LoVo (cell line): Measurements from ENCODE around the gene EPS8.
A peak's percentile ranks its signal among the peaks of the same experiment; 100 is the strongest.

Source experiments
- DNase-seq: peaks from one replicate; pipeline ENCODE4 v3.0.0-alpha.2; 2016; ENCODE audit warnings: low spot score

EPS8 gene

DNA sequence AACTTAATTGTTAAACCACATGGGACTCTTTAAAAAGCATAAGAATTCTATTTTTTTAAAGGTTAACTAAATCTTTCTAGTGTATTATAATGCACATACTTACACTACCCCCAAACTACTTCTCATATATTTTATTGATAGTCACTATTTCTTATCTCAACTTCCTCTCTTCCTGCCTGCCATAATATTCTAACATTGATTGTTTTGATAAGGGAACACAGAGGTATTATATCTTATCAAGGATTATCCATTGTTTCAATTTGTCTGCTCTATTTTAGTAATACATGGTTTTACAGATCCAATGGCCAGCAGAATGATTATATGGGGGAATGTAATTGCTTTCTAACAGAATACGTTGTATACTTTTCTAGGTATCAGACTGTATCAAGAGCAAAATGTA lies 98.9 kb downstream of the EPS8 start:
- DNase-seq: no peak

DNA sequence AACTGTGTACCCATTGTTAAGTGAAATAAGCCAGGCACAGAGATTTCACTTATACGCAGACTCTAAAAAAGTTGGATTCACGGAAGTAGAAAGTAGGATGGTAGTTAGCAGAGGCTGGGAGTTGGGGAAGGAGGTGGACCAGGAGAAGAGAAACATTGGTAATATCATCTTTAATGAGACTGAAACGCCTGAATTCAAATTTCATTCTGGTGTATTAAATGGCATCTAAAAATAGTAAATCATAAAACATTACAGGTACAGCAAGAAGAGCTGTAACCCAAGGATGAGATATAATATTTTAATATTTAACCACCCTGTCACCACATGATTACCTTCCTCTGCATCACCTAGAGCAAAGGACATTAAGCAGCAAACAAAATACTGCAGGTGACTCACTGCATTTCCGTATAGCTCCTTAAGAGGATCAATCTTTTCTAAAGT lies 99.4 kb downstream of the EPS8 start:
- DNase-seq: peak; percentile 87

DNA sequence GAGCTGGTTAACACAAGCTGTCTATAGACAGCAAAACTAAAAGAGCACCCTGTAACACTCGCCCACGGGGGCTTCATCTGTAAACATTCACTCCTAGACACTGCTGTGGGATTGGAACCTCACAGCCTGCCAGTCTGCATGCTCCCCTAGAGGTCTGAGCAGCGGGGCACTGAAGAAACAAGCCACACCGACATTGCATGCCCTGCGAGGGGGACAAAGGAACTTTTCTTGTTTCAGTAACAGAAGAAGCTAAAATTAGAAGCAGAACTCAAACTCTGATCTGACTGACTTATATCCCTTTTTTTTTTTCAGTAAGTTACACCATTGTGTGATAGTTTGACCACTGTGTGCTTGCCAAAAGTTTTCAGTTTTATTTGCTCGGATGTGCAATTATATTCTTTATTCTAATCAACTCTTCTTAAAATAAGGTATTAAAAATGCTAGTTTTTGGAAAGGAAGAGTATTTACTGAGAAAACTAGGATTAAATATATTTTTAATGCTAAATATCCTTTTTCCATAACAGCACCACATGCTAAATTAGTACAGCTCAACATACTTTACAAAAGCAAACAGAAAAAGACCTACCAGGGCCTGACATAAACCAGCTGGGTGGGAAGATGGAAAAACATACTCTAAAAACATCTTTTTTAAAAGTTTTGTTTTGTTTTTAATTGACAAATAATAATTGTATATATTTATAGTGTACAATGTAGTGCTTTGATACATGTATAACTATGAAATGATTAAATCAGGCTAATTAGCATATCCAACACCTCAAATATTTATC lies 100.2 kb downstream of the EPS8 start:
- DNase-seq: no peak

DNA sequence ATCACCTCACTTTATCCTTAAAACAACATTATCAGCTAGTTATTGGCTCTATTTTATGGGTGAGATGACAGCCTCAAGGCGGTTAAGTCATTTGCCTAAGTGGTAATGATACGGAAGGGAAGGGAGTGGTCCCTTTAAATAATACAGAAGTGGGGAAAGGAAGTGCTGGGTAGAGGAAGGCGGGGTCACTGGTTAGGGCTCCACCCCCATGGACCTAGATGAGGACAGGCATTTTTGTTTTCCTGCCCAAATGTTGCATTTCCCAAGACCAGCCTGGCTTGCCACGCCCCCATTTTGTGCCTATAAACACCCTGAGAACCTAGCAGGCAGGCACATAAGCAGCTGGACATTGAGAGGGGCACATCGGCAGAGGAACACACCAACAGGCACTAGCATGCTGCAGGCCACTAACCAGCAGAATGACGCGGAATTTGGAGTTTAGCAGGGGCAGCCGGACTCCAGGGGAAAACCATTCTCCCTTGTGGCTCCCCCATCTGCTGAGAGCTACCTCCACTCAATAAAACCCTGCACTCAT lies 100.9 kb downstream of the EPS8 start:
- DNase-seq: peak; percentile 82

DNA sequence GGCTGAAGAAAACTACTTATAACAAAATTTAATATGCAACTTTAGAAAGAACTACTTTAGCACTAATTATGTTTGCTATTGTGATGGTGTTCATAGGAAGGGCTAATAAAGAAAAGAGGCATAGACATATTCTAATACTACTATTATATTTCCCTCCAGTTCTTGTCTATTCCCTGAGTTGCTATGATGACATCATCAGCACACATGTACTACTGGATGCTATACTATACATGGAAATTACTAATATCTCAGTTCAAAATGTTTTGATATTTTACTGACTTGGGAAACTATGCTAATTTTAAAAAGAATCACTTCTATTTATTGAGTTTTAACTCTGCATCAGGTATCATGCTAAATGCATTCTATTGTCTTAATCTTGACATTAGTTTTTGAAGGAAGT lies 101.6 kb downstream of the EPS8 start:
- no peak for DNase-seq

DNA sequence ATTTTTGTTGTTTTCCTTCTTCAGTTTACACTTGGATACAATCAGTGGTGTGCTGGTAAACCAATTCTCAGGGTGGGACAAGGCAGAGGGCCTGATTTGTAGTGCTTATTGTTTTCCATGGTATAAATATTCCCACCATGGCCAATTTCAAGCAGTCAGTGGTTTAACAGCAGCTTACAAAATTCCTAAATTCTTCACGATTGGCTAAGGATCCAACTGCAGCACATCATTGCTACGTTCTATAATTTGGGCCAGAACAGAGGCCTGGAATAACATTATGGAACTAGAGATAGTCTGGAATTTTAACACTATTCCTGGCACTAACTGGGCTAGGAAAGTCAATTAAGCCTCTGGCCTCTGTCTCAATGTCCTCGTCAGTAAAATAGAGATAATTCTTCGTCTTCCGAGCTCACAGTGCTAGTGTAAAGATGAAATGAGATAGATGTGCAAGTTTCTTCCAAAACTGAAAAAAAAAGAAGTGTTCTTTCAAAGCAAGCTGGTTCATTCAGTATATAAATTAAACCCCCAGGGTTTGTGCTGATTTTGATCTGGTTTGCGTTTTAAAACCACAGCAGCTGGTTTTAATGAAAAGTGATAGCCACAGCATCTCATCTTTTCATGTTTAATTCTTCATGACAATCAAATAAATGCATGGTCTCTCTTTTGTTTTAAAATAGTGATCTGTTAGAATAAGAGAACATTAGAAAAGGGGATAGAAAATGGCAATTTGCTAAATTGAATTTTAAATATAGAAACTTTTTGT lies 104.1 kb downstream of the EPS8 start:
- no peak for DNase-seq

DNA sequence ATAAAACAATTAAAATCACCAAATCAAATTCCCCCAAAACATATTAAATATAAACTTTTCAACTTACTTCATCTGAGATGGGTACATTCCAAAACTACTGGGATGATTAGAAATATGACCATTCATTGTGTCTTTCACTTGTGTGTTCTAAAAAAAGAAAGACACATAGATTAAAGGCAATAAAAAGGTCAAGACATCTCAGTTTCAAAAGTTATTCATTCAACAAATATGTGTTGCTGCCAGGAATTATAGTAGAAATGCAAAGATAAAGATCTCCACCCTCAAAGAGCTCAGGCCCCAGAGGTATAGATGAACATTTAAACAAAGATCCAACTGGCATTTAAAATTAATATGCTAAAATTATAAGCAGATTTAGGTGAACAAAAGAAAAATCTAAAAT lies 106.4 kb downstream of the EPS8 start:
- peak; percentile 73 for DNase-seq

DNA sequence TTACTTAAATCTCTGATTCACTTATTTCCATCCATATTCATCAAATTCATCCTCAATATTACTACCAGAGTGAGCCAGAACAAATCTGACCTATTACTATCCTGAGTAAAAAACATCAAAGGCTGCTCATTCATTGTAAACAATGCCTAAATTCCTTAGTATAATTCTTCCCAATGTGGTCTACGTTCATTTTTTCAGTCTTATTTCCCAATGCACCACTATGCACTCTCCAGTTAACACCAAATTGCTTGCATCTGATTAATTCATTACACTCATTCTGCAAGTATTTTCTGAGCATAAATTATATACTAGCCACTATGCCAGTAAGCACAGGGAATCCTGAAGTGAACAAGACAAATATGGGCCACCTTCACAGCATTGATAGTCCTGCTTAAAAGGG lies 110.0 kb downstream of the EPS8 start:
- no peak for DNase-seq

DNA sequence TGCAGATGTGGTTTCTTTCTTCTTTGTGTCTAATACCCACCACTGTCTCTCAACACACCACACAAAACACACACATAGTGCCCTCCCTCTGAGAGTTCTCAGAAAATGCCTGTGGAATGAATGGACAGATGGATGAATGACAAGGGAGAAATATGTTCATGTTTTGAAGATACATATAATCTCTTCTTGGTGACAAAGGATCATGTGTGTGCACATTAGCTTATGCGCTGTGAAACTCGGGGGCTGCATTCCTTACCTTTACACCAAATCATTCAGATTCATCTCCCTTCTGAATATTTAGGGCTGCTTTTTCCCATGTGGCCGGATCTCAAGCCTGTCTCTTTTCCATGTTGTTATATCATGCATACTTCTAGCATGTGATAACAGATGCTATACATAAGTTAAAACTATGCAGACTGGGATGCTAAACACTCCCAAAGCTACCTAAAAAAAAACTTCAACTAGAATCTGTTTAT lies 111.4 kb downstream of the EPS8 start:
- DNase-seq: no peak

DNA sequence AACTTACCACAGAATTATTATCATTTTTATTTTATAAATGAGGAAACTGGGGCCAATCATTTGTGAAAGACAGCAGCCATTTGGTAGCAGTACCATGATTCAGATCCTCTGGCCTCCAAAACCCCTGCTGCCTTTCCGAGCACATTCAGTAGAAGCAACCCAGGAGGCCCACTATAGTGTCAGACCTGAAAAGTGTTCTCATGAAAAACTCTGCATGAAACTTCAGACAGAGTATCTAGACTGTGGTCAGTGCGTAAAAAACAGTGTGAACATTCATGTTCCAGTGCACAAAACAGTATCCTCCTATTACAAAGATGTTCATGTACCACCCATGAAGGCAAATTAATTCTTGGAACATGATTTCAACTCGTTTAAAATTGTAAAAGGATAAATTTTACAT lies 112.0 kb downstream of the EPS8 start:
- no peak for DNase-seq

DNA sequence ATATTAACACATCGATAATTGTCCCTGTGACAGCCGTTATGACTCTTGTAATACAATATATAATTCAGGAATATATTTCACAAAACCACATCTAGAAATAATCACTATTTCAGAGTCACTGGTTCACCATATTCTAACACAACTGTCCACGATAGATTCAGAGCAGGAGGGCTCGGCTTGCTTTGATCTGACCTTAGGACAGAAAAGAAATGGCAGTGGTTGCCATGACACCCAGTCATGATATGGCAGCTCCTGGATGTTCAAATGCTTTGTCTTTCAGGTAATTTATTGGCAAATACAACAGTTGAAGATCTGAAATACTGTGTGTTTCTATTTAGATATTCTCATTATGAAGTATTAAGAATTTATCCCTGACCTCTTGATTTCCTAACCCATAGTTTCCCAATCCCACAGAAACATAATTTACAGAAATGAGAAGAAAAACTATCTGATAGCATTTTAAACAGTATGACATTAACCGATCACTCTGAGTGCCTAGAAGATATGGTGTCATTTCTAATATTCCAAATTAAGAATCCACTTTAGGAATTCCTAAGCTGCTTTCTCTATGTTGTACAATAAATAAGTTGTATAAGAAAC lies 116.4 kb downstream of the EPS8 start:
- DNase-seq: no peak

DNA sequence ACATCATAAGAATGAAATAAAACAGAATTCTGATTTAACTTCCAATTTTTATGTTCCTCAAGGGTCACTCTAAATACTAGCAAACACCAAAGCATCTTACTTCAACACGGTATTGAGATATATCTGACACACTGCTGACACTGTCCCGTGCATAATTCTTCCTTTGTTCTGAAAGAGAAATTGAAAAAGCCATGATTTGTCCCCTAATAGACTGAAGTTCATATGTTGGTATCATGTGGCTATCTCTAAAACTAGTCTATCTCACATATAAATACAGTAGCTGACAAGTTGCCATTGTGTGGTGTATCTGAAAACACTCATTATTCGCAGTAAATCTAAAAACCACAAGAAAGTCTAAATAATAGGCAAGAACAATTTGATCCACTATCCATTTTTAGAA lies 118.4 kb downstream of the EPS8 start:
- no peak for DNase-seq

DNA sequence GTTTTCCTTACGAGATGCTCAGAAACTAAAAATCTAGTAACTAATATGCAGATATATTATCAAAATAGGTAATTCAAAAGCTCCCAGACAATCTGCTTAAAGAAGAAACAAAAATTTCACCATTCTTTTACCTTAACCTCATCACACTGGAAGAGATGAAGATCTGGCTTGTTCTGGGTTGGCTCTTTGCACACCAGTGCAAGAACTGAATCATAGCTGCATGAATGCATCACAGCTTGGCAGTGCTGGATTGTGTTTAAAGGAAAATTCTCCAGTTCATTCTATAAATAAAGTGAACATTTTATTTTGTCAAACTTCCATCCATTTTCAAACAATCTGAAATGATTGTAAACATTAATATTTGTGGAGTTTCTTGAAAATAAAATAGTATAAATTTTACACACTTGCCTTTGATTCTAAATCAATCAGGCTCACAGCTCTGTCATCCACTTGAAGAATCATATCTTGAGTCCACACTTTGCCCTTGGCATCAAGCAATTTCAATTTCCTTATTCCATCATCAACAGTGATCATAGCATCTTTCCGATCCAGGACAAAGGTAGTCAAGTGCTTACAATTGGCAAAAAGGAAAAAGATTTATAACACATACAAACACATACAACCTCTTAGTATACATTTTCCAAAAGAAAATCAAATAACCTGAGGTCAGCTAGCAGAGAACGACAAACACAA lies 119.8 kb downstream of the EPS8 start:
- no peak for DNase-seq

DNA sequence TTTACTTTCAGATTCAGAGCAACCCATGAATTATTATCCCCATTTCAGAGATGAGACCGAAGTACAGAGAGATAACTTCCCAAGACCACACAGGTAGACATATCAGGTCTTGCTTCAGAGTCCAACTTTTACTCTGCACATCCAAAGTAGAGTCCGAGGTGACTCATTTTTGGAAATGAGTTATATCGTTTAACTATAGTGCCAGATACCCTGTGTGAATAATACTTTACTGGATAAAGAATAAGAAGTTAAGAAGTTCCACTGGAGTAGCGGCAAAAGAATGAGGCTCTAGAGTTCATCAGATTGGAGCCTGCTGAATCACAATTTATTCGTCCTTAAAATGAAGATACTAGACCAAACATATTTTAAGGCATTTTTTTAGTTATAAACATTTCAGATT lies 124.7 kb downstream of the EPS8 start:
- peak; percentile 47 for DNase-seq

DNA sequence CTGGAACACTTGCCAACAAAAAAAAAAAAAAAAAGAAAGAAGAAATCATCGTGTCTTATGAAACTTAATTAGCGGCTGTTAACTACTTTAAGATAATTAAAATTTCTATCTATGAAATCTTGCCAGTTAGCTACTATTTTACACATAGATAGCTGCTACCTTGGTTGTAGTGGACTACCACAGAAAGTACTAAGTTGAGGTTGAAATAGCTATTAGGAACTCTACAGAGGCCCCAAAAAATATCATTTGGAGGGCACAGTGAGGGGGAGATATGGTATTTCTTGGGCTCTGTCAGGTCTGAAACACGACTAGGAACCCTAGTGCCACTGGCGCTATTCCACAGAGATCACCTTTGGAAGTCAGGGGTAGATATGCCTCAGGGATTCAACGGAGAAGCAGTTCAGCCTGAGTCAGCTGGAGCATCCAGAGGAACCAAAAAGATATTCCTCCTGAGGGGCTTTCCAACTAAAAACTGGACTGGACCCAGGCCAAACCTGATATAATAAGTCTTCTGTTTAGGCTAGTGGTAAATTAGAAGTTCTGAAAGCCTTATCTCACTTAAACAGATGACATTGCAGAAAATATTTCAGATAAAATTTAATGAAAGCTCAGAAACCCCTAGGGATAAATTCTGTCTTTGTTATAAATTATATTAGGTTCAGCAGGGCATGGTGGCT lies 126.1 kb downstream of the EPS8 start:
- DNase-seq: no peak

DNA sequence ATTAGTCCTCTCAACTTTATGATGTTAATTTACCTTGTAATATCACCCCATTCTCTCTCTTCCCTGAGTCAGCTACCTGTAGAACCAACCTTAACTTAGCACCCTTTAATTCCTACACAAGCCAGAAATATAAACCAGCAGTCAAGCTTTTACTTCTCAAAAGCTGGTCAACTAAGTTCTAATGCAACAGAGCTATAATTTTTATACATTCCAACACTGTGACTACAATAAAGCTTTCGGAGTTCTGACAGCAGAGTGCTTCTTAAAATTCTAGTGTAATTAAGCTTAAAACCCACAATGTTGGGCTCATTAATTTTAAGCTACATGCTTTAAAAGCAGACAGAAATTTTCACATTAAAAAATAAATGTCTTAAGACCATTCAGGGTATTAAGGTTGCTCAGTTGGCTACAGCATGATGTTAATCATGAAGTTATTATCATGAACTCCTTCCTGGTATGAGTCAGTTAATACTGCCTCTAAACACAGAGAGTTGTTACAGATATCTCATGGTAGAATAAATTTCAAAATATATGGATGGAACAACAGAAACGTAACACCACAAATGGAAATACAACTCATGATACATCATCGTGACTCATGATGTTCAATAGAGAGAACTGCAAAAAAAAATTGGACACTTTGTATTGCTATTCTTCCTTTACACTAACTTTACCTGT lies 126.7 kb downstream of the EPS8 start:
- DNase-seq: peak; percentile 90

DNA sequence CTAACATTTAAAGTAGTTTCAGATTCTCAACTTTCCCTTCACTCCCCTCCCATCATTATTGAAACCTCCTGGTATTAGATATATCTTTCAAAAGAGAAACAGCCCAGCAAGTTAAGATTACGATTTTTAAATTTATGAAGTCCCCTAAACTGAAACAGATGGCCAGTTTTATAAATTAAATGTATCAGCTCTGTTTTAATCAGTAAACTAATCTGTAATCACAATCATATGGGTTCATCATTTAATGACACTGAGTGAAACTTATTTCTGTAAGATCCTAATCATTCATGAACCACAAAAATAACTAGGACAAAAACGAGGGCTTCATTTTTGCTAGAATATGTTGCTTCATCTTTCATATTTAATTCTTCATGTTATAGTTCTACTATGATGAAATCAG lies 137.8 kb downstream of the EPS8 start:
- no peak for DNase-seq

DNA sequence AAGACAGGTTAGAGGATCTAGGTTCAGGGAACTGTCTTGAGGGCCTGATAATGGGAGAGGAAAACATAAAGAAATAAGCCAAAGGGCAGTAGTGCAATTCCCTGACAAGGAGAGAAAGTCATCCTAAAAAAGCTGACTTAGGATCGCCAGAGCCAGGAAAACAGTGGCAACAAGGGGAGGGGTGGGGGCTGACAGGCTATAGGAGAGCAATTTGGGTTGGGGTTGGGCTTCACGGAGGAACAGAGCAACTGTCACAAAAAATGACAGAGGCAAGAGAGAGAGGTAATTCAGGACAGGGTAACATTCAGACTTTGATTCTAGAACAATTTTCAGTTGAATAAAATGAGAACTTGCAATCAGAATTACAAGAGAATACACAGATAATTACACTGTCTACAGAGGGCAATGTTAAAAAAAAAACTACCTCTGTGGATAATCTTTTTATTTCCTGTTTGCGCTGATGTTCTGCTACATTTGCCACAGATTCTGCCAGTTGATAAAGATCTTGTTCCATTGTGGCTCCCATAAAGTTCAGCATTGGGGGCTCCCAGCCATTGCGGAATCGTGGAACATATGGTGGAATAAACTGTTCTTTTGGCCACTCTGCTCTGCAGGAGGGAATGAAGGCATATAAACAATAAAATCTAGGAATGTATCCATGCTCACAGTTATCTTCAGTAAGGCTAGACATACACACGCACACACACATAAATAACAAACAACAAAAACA lies 138.6 kb downstream of the EPS8 start:
- no peak for DNase-seq

DNA sequence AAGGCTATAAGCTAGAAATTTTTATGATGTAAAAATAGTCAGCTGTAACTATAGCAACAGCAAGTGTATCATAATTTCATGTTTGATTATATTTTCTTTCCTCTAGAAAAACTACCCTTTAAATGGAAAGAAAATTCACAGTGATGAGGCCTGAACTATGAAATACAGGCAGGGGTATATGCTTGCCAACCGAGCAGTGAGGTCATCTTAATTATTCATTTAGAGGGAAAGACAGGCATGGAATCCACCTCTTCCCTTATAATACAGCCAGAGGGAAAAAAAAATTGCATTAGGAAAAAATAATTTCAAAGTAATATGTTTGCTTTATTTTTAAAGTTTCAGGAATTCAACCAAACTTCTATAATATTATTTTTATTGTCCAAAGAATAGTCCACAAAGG lies 139.8 kb downstream of the EPS8 start:
- DNase-seq: no peak

DNA sequence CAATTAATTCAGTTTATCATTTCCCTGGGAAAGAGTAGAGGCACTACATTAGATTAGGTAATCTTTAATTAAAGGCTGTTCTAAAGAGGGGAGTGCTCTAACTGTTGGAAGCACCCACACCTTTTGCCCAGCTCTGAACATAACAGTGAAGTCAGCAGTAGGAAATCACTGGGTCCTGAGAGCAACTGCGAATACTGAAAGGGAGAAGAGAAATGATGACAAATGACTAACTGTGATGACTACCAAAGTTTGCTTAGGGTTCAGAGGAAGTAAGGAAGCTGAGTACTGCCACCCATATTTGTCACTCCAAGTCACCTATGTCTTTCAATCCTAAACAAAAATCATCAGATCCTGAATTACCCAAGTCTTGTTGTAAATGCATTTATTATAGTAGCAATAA lies 140.6 kb downstream of the EPS8 start:
- no peak for DNase-seq
